HG03045 (cell line): ENCODE measurements around the gene KIAA1328.

Experiments used
- ATAC-seq: cut with Tn5 transposase; IDR thresholded peaks from one replicate; pipeline ENCODE4 v1.9.1; 2021; ENCODE audit warnings: mild to moderate bottlenecking, moderate library complexity; ENCODE audit not compliant: unreplicated experiment

KIAA1328 gene

DNA sequence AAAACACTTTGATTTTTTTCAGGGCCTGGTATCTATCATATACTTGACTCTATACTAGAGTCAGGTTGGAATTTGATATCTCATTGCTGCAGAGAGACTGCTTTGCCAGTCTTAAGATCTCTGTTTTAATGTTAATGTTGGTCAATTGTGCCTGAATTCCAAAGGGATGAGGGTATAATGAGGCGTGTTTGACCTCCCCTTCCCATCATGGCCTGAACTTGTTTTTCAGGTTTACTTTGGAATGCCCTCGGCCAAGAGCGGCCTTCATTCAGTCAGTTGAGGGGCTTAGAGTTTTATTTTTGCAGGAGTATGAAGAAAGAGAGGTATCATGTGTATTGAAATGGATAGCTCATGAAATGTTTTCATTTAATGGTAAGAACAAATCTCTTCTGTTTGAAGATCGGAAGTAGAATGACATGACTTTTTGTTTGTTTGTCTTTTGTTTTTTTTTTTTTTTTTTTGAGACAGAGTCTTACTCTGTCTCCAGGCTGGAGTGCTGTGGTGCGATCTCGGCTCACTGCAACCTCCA lies 119.0 kb downstream of the KIAA1328 start:
- ATAC-seq, result no peak

DNA sequence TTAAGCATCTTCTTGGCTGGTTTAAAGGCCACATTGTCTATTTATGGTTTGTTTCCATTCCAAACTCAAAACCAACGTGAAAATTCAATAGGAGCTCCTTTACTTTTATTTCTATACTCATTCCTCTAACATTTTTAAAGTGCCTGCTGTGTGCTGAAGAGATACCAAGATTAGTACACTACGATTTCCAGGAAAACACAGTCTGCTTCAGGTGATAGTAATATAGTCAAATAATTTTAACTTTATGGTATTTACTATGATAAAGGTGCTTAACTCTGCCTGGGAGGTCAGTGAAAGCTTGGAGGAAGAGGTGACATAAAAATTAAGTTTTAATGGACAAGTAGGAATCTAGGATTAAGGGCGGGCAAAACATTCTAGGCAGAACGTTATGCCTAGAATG lies 121.4 kb downstream of the KIAA1328 start:
- ATAC-seq, result no peak

DNA sequence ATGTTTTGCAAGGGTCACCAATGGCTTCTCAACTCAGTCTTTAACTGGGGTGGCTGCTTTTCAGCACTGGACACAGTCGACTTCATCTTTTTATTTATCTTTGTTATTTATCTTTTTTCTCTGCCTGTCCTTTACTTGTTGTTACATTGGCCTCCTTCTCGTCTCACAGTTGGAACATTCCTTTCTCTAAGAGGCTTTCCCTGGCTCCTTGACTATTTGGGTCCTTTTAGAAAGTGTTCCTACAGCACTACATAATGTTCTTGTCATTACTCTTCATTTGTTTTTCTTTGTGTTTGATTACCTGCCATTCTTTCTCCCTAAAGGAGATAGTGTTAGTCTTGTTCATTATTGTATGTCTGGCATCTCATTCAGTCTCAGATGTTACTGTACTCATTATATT lies 122.0 kb downstream of the KIAA1328 start:
- ATAC-seq, result no peak

DNA sequence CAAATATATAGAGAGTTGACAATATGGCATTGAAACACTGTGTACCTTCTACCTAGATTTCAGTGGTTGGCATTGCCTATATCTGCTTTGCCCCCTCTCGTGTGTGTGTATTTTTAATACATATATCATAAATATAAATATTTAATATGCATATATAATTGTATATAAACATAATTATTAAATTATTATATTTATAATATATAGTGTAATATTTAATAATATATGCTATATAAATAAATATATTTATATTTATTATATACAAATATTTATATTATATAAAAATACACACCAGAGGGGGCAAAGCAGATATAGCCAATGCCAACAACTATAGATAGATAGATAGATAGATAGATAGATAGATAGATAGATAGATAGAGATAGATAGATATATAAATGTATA lies 124.1 kb downstream of the KIAA1328 start:
- ATAC-seq, result no peak

DNA sequence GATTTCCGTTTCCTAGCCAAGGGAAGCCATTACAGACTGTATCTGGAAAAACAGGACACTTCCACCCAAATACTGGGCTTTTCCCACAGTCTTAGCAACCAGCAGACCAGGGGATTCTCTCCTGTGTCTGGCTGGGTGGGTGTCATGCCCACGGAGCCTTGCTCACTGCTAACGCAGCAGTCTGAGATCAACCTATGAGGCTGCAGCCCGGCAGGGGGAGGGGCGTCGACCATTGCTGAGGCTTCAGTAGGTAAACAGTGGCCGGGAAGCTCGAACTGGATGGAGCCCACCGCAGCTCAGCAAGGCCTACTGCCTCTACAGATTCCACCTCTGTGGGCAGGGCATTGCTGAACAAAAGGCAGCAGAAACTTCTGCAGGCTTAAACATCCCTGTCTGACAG lies 131.1 kb downstream of the KIAA1328 start:
- no peak for ATAC-seq

DNA sequence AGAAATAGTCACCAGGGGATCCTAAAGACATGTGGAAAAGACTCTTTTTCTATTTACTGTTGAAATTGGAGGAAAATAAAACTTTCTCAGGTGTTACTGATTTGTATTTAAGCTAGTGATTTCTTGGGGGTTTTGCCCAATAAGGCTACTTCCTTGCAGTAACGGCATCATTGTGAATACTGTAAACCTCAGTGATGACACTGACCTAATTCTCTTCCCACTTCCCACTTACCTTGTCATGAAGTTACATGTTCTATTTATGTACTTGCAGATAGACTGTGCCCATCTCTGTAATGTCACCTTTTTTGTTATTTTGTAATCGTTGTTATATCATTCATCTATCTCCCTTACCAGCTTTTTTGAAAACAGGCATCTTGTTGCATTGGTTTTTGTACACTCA lies 134.5 kb downstream of the KIAA1328 start:
- ATAC-seq, result no peak

- ATAC-seq, result no peak
Measured at GRCh38 chr18:36974686-36975085, 145.8 kb downstream of the KIAA1328 start.

- no peak for ATAC-seq
Measured at GRCh38 chr18:36977121-36977520, 148.2 kb downstream of the KIAA1328 start.

- no peak for ATAC-seq
Measured at GRCh38 chr18:36993068-36993467, 164.1 kb downstream of the KIAA1328 start.

DNA sequence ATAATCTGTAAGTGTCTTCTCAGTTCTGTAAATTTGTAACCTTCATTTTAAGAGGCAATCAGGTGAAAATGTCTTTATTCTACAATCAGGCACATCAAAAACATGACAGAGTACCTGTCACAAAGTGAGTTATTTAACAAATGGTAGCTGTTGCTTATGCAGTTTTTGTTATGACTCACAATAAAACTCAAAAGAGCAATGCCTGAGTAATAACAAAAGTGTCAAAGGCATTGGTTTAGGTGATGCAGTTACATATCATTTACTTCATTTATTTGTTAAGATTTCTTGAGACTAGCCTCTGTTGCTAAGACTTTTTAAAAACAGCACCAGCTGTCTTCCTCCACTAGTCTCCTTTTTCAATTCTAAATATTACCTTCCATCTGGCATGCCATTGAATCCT lies 177.8 kb downstream of the KIAA1328 start:
- no peak for ATAC-seq

GRCh38 chr18:37012452-37012851 lies 183.5 kb downstream of the KIAA1328 start:
- no peak for ATAC-seq

- ATAC-seq, result no peak
Measured at GRCh38 chr18:37019157-37019827, 190.4 kb downstream of the KIAA1328 start.

DNA sequence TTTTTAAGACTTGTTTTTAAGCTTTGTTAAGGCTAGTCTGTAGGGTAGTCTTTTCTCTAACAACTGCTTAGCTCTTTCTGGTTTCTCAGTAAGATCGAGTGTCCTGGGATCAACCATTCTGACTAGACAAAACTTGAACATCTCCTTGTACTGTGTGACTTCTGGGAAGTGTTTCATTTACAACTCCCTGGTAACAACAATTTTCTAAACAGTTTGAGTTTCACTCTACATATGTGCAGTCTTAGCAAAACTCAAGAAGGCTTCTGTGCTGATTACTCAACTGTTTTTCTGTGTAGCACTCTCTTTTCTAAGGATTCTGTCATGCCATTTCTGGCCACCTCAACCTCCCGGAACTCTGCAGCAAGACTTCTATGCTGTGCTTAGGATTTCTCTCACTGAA lies 204.5 kb downstream of the KIAA1328 start:
- ATAC-seq, result no peak

DNA sequence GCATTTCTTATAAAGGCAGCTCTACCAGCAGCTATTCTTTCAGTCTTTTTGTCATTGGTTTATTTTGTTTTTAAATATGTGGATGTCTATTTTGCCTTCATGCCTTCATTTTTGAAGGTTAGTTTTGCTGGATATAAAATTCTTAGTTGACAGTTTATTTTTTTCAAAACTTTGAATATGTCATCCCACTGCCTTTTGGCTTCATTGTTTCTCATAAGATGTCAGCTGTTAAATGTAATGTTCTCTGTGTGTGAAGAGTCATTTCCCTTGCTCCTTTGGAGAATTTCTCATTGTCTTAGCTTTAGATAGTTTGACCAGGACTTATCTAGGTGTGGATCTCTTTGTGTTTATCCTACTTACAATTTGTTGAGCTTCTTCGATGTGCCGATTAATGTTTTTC lies 213.5 kb downstream of the KIAA1328 start:
- ATAC-seq, result no peak

- ATAC-seq, result no peak
Measured at GRCh38 chr18:37055137-37055802, 226.3 kb downstream of the KIAA1328 start.

DNA sequence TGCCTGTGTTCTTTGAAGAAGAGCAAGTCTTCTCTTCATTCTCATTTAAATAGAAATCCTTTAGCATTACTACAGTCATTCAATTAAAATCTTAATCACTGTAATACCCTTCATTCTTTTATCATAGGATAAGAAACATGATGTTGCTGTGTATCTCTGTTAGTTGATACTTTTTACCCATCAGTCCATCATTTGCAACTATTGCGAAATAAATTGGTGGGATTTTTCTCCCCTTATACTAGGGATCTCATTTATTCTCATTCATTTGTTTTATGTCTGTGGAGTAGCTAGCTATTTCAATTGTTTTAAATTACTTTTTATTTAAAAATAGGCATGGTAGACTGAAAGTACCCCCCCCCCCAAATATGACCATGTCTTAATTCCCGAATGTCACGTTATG lies 235.3 kb downstream of the KIAA1328 start:
- no peak for ATAC-seq

- no peak for ATAC-seq
Measured at GRCh38 chr18:37065254-37065653, 236.3 kb downstream of the KIAA1328 start.

DNA sequence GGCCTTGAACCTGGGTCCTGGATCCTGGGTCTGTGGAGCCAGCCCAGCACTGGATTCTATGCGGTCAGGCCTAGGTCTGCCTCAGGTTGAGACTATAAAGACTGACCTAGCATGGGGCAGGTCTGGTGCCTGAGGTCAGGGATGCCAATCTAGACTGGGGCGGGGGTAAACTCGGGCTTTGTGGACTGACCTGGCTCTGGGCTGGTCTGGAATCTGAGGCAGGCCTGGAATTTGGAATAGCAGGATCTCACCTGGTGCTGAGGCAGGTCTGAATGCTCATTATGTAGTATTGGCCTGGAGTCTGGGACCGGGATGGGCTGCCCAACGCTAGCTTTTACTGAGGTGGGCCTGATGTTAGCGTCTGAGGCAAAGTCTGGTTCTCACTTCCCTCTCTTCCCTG lies 256.0 kb downstream of the KIAA1328 start:
- no peak for ATAC-seq

GRCh38 chr18:37085362-37085761 lies 256.4 kb downstream of the KIAA1328 start:
- ATAC-seq, result no peak

DNA sequence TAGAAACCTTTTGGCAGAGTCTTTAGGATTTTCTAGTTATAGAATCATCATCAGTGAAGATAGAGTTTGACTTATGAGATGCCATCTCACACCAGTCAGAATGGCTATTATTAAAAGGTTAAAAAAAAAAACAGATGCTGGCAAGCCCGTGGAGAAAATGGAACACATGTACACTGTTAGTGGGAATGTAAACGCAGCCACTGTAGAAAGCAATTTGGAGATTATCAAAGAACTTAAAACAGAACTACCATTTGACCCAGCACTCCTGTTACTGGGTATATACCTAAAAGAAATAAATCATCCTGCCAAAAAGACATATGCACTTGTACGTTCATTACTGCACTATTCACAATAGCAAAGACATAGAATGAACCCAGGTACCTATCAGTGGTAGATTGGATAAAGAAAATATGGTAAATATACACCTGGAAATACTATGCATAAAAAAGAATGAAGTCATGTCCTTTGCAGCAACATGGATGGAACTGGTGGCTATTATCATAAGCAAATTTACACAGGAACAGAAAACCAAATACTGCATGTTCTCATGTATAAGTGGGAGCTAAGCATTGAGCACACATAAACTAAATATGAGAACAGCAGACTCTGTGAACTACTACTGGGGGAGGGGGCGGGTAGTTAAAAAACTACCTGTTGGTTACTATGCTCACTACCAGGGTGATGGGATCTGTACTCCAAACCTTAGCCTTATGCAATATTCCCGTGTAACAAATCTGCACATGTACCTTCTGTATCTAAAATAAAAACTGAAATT lies 279.0 kb downstream of the KIAA1328 start:
- ATAC-seq, result no peak

DNA sequence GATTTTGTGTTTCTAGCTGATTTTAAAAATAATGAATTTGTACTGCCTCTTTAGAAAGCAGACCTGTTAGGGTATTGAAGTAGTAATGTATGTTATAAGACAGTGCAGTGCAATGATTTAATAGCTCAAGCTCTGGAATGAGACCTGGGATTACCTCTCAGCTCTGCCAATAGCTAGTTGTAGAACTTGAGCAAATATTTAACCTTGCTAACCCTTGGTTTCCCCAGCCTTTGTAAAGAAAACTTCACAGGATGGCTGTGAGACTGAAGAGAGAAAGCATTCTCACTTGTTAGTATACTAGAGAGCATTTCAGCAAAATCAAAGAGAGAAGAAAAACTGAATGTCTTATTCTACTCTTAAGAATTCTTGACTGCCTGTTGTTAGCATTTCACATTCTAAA lies 293.9 kb downstream of the KIAA1328 start:
- no peak for ATAC-seq

- no peak for ATAC-seq
Measured at GRCh38 chr18:37124516-37124915, 295.6 kb downstream of the KIAA1328 start.
